Measurements from ENCODE around the gene TRIP13.

GRCh38 chr5:865771-866170 lies 26.9 kb upstream of the TRIP13 start:
- TF ChIP-seq POLR2A (IDR thresholded peaks at IDR 0.05), result no peak
- TF ChIP-seq, protein P1, sequence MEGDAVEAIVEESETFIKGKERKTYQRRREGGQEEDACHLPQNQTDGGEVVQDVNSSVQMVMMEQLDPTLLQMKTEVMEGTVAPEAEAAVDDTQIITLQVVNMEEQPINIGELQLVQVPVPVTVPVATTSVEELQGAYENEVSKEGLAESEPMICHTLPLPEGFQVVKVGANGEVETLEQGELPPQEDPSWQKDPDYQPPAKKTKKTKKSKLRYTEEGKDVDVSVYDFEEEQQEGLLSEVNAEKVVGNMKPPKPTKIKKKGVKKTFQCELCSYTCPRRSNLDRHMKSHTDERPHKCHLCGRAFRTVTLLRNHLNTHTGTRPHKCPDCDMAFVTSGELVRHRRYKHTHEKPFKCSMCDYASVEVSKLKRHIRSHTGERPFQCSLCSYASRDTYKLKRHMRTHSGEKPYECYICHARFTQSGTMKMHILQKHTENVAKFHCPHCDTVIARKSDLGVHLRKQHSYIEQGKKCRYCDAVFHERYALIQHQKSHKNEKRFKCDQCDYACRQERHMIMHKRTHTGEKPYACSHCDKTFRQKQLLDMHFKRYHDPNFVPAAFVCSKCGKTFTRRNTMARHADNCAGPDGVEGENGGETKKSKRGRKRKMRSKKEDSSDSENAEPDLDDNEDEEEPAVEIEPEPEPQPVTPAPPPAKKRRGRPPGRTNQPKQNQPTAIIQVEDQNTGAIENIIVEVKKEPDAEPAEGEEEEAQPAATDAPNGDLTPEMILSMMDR (IDR thresholded peaks at IDR 0.05), result no peak

All from right lobe of liver (tissue), 4 donors.